Right renal pelvis (tissue), 4 donors: ENCODE data around the gene NUP98. TPM values are rescaled to one million over a fixed set of nuclear protein-coding genes. Genes with fewer than 3 reads are reported as not detected.
"Not testable (repeated sequence)": the region's sequence is repeated elsewhere in the genome, so short reads cannot be mapped to it uniquely, and the experiment has no call there.

Experiments
- DNase-seq, 4 donors: peaks; one replicate each; pipeline ENCODE4 v3.0.0-alpha.2; 2013; ENCODE audit warnings: low read depth in 4 of 4, low spot score in 3 of 4, missing footprints in 1 of 4
- polyA plus RNA-seq, 4 donors: library from polyadenylated mRNA; unstranded; fragments of 120-200 nt; gene quantifications; one replicate each; pipeline ENCODE4 v1.2.1, GENCODE V29; 2013; ENCODE audit not compliant: insufficient read length in 4 of 4

NUP98 gene
- polyA plus RNA-seq, 4 donors, result 60.2 to 63.0 (median 61.3) TPM

- DNase-seq, result no peak
Observed at GRCh38 chr11:3827434-3828186, 30.3 kb upstream of the NUP98 start.

GRCh38 chr11:3826721-3827120 lies 29.4 kb upstream of the NUP98 start:
- DNase-seq, result no peak

GRCh38 chr11:3825473-3826154 lies 28.3 kb upstream of the NUP98 start:
- no peak for DNase-seq

GRCh38 chr11:3824714-3825472 lies 27.5 kb upstream of the NUP98 start:
- no peak for DNase-seq

- no peak for DNase-seq
Observed at GRCh38 chr11:3823762-3824506, 26.6 kb upstream of the NUP98 start.

GRCh38 chr11:3823303-3823702 lies 25.9 kb upstream of the NUP98 start:
- DNase-seq, result no peak

- no peak for DNase-seq
Observed at GRCh38 chr11:3822312-3822711, 25.0 kb upstream of the NUP98 start.

GRCh38 chr11:3820971-3821370 lies 23.6 kb upstream of the NUP98 start:
- no peak for DNase-seq

- DNase-seq, result no peak
Observed at GRCh38 chr11:3817181-3817800, 19.9 kb upstream of the NUP98 start.

GRCh38 chr11:3816673-3817072 lies 19.3 kb upstream of the NUP98 start:
- no peak for DNase-seq

GRCh38 chr11:3815845-3816244 lies 18.5 kb upstream of the NUP98 start:
- DNase-seq, result no peak

- DNase-seq, result not testable (repeated sequence)
Observed at GRCh38 chr11:3814832-3815231, 17.5 kb upstream of the NUP98 start.

- no peak for DNase-seq
Observed at GRCh38 chr11:3810951-3811350, 13.6 kb upstream of the NUP98 start.

GRCh38 chr11:3810446-3810845 lies 13.1 kb upstream of the NUP98 start:
- no peak for DNase-seq

- no peak for DNase-seq
Observed at GRCh38 chr11:3809624-3809928, 12.2 kb upstream of the NUP98 start.

GRCh38 chr11:3808861-3809623 lies 11.7 kb upstream of the NUP98 start:
- DNase-seq, result peak in 1 of 4 donors; percentile 24

- peak in 2 of 4 donors; percentile 51 to 55 for DNase-seq
Observed at GRCh38 chr11:3807909-3808860, 10.8 kb upstream of the NUP98 start, which contains the start of gene PGAP2. TSS of gene PGAP2 (plus strand) at chr11:3808560. CDS start at chr11:3811260, 2,700 bp downstream.

- no peak for DNase-seq
Observed at GRCh38 chr11:3803726-3804495, 6.6 kb upstream of the NUP98 start.
